Measurements from ENCODE around the gene MSRB2.
"Not testable (repeated sequence)": the region's sequence is repeated elsewhere in the genome, so short reads cannot be mapped to it uniquely, and the experiment has no call there.

The MSRB2 gene

DNA sequence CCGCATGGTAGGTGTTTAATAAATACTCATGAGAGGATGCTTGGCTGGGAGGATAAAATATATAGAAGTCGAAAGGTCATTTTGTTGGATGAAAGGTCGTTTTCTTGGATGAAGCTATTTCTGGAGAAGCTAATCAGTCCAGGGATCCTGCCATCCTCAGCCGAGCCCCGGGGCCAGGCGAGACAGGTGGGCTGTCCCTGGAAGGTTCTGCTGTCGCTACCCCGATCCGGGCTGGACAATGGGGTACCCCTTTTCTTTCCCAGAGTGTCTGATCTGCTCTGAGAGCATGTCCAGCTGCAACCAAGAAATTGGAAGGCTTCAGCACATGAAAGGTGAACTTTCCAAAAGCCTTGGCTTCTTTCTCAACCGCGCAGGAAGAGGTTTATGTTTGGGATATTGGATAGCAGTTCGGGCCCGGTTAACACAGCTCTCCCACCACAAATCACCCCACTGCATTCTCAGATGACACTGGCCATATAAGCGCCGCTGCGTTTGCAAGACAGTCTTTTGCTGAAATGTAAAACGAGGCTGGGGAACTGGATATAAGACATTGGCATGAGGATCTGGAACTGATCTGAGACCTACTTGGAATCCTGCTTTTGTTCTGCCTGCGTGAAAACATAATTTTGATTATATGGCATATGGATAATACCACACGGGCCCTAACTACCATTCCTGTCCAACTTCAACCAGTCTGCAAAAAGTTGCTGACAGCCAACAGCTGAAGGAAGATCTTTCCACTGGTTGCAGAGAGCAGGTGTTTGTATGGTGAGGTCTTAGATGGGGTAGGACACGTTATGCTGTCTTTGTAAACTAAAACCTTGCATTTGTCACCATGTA lies 31.2 kb upstream of the MSRB2 start:
- Histone ChIP-seq H3F3A (ENCODE audit: insufficient read depth) (no peaks in the 10 kb centered on the region), H3K9me3 (ENCODE audit: insufficient read depth, low read length) (no peaks in the 10 kb centered on the region), H2AFZ (ENCODE audit: low read depth, low read length, severe bottlenecking) (no peak overlapping the region), H3K27me3 (ENCODE audit: low read length) (no peaks in the 10 kb centered on the region), H3K4me3 (ENCODE audit: insufficient read depth, low read length, poor library complexity, severe bottlenecking) (no peak overlapping the region), H3K27ac (ENCODE audit: low read depth, low read length) (no peak overlapping the region), H3K36me3 (ENCODE audit: low read length) (no peaks in the 10 kb centered on the region), H3K4me2 (ENCODE audit: low read depth, low read length, poor library complexity, severe bottlenecking) (no peak overlapping the region), H4K20me1 (ENCODE audit: low read depth, low read length) (no peaks in the 10 kb centered on the region), H3K79me2 (ENCODE audit: insufficient read depth, low read length) (no peaks in the 10 kb centered on the region), H3K9me2 (replicated peaks; ENCODE audit: insufficient read depth, low read length) (no peaks in the 10 kb centered on the region), H3K9ac (ENCODE audit: low read length) (no peak overlapping the region)
- TF ChIP-seq CTCF (IDR thresholded peaks at IDR 0.05; ENCODE audit: insufficient read depth, low read length, poor library complexity, severe bottlenecking) (no peak), EZH2phosphoT487 (conservative IDR thresholded peaks at IDR 0.05; ENCODE audit: low read length) (no peak)

GRCh38 chr10:23064813-23065114 lies 30.6 kb upstream of the MSRB2 start:
- not testable (repeated sequence) for H3K9ac ChIP-seq (ENCODE audit: low read length); H2AFZ ChIP-seq (ENCODE audit: low read depth, low read length, severe bottlenecking); H3K9me3 ChIP-seq (ENCODE audit: insufficient read depth, low read length); H3K4me2 ChIP-seq (ENCODE audit: low read depth, low read length, poor library complexity, severe bottlenecking); H3K4me3 ChIP-seq (ENCODE audit: insufficient read depth, low read length, poor library complexity, severe bottlenecking); H3K27me3 ChIP-seq (ENCODE audit: low read length); H3K79me2 ChIP-seq (ENCODE audit: insufficient read depth, low read length); H3K9me2 ChIP-seq (replicated peaks; ENCODE audit: insufficient read depth, low read length); H4K20me1 ChIP-seq (ENCODE audit: low read depth, low read length); H3F3A ChIP-seq (ENCODE audit: insufficient read depth); H3K27ac ChIP-seq (ENCODE audit: low read depth, low read length); H3K36me3 ChIP-seq (ENCODE audit: low read length)

- H3K27ac ChIP-seq (ENCODE audit: low read depth, low read length) = no peak overlapping the region
These were observed 30.0 kb upstream of the MSRB2 start for GRCh38 chr10:23065181-23065948.

More at GRCh38 chr10:23065181-23065948, 30.0 kb upstream of the MSRB2 start:
- Histone ChIP-seq H3F3A (ENCODE audit: insufficient read depth) (no peaks in the 10 kb centered on the region), H3K9me2 (replicated peaks; ENCODE audit: insufficient read depth, low read length) (no peaks in the 10 kb centered on the region), H3K79me2 (ENCODE audit: insufficient read depth, low read length) (no peaks in the 10 kb centered on the region), H3K27me3 (ENCODE audit: low read length) (no peaks in the 10 kb centered on the region), H3K9me3 (ENCODE audit: insufficient read depth, low read length) (no peaks in the 10 kb centered on the region), H3K4me2 (ENCODE audit: low read depth, low read length, poor library complexity, severe bottlenecking) (no peak overlapping the region), H3K36me3 (ENCODE audit: low read length) (no peaks in the 10 kb centered on the region), H2AFZ (ENCODE audit: low read depth, low read length, severe bottlenecking) (no peak overlapping the region), H3K9ac (ENCODE audit: low read length) (no peak overlapping the region), H3K4me3 (ENCODE audit: insufficient read depth, low read length, poor library complexity, severe bottlenecking) (no peak overlapping the region), H4K20me1 (ENCODE audit: low read depth, low read length) (no peaks in the 10 kb centered on the region)
- TF ChIP-seq CTCF (IDR thresholded peaks at IDR 0.05; ENCODE audit: insufficient read depth, low read length, poor library complexity, severe bottlenecking) = no peak
- no peak for TF ChIP-seq EZH2phosphoT487 (conservative IDR thresholded peaks at IDR 0.05; ENCODE audit: low read length)
